Endodermal cell (in vitro differentiated cells): ENCODE data around the gene ACADM. TPM values are rescaled to one million over a fixed set of nuclear protein-coding genes. Genes with fewer than 3 reads are reported as not detected.
A peak's percentile ranks its signal among the peaks of the same experiment; 100 is the strongest.

Source experiments
- DNase-seq: peaks from one replicate; pipeline ENCODE4 v3.0.0-alpha.2; 2017
- H3K27ac ChIP-seq: 2 replicates; pipeline ENCODE4 v1.5.1; 2013; ENCODE audit warnings: mild to moderate bottlenecking, low read depth, low read length, moderate library complexity
- H3K27me3 ChIP-seq: 2 replicates; pipeline ENCODE4 v1.6.1; 2013; ENCODE audit warnings: mild to moderate bottlenecking, low read length, moderate library complexity; ENCODE audit not compliant: insufficient read depth, control insufficient read depth, poor library complexity, severe bottlenecking
- H3K36me3 ChIP-seq: 2 replicates; pipeline ENCODE4 v1.7.0; 2013; ENCODE audit warnings: mild to moderate bottlenecking, low read length, moderate library complexity; ENCODE audit not compliant: control insufficient read depth, insufficient read depth
- H3K4me1 ChIP-seq: one replicate; pipeline ENCODE4 v1.7.0; 2013; ENCODE audit warnings: low read length; ENCODE audit not compliant: control insufficient read depth, insufficient read depth
- H3K4me3 ChIP-seq: 2 replicates; pipeline ENCODE4 v1.5.1; 2013; ENCODE audit warnings: mild to moderate bottlenecking, low read length, moderate library complexity
- H3K9ac ChIP-seq: 2 replicates; pipeline ENCODE4 v1.6.1; 2013; ENCODE audit warnings: mild to moderate bottlenecking, low read length, moderate library complexity; ENCODE audit not compliant: poor library complexity, severe bottlenecking; ENCODE audit errors: extremely low read depth
- H3K9me3 ChIP-seq: 2 replicates; pipeline ENCODE4 v1.6.1; 2013; ENCODE audit warnings: mild to moderate bottlenecking, low read length, moderate library complexity; ENCODE audit not compliant: control insufficient read depth
- H3K27ac Mint-ChIP-seq: 2 replicates; pipeline ENCODE4 v1.8.0; 2020; ENCODE audit warnings: mixed read lengths
- H3K27me3 Mint-ChIP-seq: 2 replicates; pipeline ENCODE4 v1.8.0; 2021; ENCODE audit warnings: mild to moderate bottlenecking, mixed read lengths; ENCODE audit not compliant: insufficient read depth
- H3K36me3 Mint-ChIP-seq: 2 replicates; pipeline ENCODE4 v1.8.0; 2020; ENCODE audit warnings: low read depth, mixed read lengths
- H3K4me1 Mint-ChIP-seq: 2 replicates; pipeline ENCODE4 v1.8.0; 2020; ENCODE audit warnings: mixed read lengths
- H3K4me3 Mint-ChIP-seq: 2 replicates; pipeline ENCODE4 v1.8.0; 2020; ENCODE audit warnings: mild to moderate bottlenecking, moderate library complexity, mixed read lengths
- H3K9me3 Mint-ChIP-seq: 2 replicates; pipeline ENCODE4 v1.8.0; 2020; ENCODE audit warnings: mild to moderate bottlenecking, mixed read lengths
- CTCF ChIP-seq: fragments of 200-600 bp; sonication (generic); conservative IDR thresholded peaks from 2 replicates; pipeline ENCODE4 v1.5.0; 2021; ENCODE audit warnings: antibody characterized with exemption, mild to moderate bottlenecking
- WGBS, 2 experiments: methylation state at CpG; one replicate each; pipeline versions ENCODE4 v1.1.5 to v1.1.7; 2013; ENCODE audit warnings: missing lambda C conversion rate in 2 of 2, mixed read lengths in 1 of 2; ENCODE audit not compliant: insufficient coverage in 1 of 2, insufficient read length in 1 of 2; 5-methylcytosine and 5-hydroxymethylcytosine counted together
- total RNA-seq, 2 donors: library from RNA; stranded (reverse); fragmentation: NEBNext Ultra II Directional in 1 of 2; extraction: Animal tissue kit (Norgen Biotek cat#: 25700) in 1 of 2; gene quantifications; 2 replicates in 1 of 2; 3 replicates in 1 of 2; pipeline ENCODE4 v1.2.1, GENCODE V29; 2021

The ACADM gene
- total RNA-seq, 2 donors from 2014 or later, result 63.5 to 68.0 TPM

- peaks cover 7% of the 10 kb centered on the region for H3K36me3 Mint-ChIP-seq
- no peaks in the 10 kb centered on the region for H3K27me3 Mint-ChIP-seq
- TF ChIP-seq CTCF, result no peak
- H3K9me3 Mint-ChIP-seq, result peaks cover 3% of the 10 kb centered on the region
- peak overlapping the region; percentile 3 for H3K4me3 ChIP-seq
- H3K4me1 ChIP-seq, result no peaks in the 10 kb centered on the region
- WGBS, 2 experiments, result 93 to 95% methylated on average over 3 of the region's 3 CpGs
- peaks cover 13% of the 10 kb centered on the region for H3K9me3 ChIP-seq
- no peak overlapping the region for H3K9ac ChIP-seq
- peak overlapping the region; percentile 66 for H3K27ac Mint-ChIP-seq
- no peaks in the 10 kb centered on the region for H3K27me3 ChIP-seq
- H3K4me1 Mint-ChIP-seq, result peaks cover 15% of the 10 kb centered on the region
- no peak overlapping the region for H3K4me3 Mint-ChIP-seq
- no peak overlapping the region for H3K27ac ChIP-seq
- H3K36me3 ChIP-seq, result peaks cover 23% of the 10 kb centered on the region
- DNase-seq, result no peak
Observed at GRCh38 chr1:75727571-75727970, 3.1 kb downstream of the ACADM start.

GRCh38 chr1:75730432-75730831 lies 5.9 kb downstream of the ACADM start:
- Mint-ChIP-seq H3K27ac (no peak overlapping the region), H3K27me3 (no peaks in the 10 kb centered on the region), H3K36me3 (peaks cover 31% of the 10 kb centered on the region), H3K4me3 (no peak overlapping the region), H3K4me1 (peaks cover 13% of the 10 kb centered on the region), H3K9me3 (no peaks in the 10 kb centered on the region)
- Histone ChIP-seq H3K9ac (no peak overlapping the region), H3K27ac (no peak overlapping the region), H3K4me1 (no peaks in the 10 kb centered on the region), H3K36me3 (peaks cover 49% of the 10 kb centered on the region), H3K27me3 (no peaks in the 10 kb centered on the region), H3K9me3 (no peaks in the 10 kb centered on the region), H3K4me3 (no peak overlapping the region)
- no peak for DNase-seq
- no peak for TF ChIP-seq CTCF
- WGBS, 2 experiments, result 71% methylated on average over 2 of the region's 2 CpGs; no CpG with 5 or more reads in 1 of the 2 experiments

GRCh38 chr1:75731881-75732280 lies 7.4 kb downstream of the ACADM start:
- no peak for DNase-seq
- Histone ChIP-seq H3K9me3 (no peaks in the 10 kb centered on the region), H3K4me3 (no peak overlapping the region), H3K27ac (no peak overlapping the region), H3K4me1 (no peaks in the 10 kb centered on the region), H3K36me3 (peaks cover 60% of the 10 kb centered on the region), H3K9ac (no peak overlapping the region), H3K27me3 (no peaks in the 10 kb centered on the region)
- Mint-ChIP-seq H3K36me3 (peaks cover 35% of the 10 kb centered on the region), H3K9me3 (no peaks in the 10 kb centered on the region), H3K27me3 (no peaks in the 10 kb centered on the region), H3K27ac (no peak overlapping the region), H3K4me1 (peaks cover 4% of the 10 kb centered on the region), H3K4me3 (no peak overlapping the region)
- TF ChIP-seq CTCF, result no peak
- 97 to 100% methylated on average over 3 to 4 of the region's 4 CpGs for WGBS, 2 experiments
